Mammary epithelial cell (primary cell): ENCODE measurements around the gene PLA2G6.

ENCODE experiments used
- EZH2 ChIP-seq: IDR thresholded peaks from 2 replicates; pipeline ENCODE4 v1.6.1; 2012; ENCODE audit warnings: low read length, inconsistent platforms, borderline replicate concordance
- TF ChIP-seq, protein P1 (sequence below), 2 donors: IDR thresholded peaks in 1 of 2; conservative IDR thresholded peaks in 1 of 2; 2 replicates each; pipeline ENCODE4 v1.5.1; 2011 to 2012; ENCODE audit warnings: inconsistent platforms in 2 of 2, low read length in 2 of 2, mild to moderate bottlenecking in 2 of 2, control low read depth in 1 of 2, low read depth in 1 of 2; ENCODE audit not compliant: insufficient read depth in 1 of 2; ENCODE audit errors: extremely low read depth in 1 of 2

DNA sequence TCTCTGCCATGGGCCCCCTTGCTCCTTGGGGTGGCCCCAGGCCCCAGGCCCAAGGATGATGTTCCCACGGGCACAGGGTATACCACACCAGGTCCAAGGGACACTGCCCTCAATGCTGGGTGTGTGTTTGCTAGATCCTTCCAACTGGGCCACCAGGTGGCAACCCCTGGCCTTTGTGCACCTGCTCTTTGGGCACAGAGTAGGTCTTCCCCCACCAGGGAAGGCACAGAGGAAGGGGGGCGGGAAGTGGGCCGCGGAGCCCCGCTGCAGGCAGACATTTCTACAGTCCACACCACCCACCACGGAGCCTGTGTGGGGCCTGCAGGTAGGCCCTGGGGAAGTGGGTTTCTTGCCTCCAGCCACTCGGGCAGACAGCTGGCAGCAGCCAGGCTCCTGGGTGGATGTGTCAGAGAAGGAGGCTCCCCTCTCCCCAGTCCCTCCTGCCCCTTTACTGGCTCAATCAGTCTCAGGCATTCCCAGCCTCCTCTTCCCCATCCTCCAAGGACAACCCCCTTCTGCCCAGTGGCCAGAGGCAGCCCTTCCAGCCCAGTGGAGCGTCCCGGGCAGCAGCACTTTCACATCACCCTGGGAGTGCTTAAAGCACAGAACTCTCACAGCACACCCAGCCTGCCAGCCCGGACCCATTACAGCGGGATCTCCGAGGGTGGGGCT lies 41.8 kb upstream of the PLA2G6 start:
- TF ChIP-seq, protein P1, sequence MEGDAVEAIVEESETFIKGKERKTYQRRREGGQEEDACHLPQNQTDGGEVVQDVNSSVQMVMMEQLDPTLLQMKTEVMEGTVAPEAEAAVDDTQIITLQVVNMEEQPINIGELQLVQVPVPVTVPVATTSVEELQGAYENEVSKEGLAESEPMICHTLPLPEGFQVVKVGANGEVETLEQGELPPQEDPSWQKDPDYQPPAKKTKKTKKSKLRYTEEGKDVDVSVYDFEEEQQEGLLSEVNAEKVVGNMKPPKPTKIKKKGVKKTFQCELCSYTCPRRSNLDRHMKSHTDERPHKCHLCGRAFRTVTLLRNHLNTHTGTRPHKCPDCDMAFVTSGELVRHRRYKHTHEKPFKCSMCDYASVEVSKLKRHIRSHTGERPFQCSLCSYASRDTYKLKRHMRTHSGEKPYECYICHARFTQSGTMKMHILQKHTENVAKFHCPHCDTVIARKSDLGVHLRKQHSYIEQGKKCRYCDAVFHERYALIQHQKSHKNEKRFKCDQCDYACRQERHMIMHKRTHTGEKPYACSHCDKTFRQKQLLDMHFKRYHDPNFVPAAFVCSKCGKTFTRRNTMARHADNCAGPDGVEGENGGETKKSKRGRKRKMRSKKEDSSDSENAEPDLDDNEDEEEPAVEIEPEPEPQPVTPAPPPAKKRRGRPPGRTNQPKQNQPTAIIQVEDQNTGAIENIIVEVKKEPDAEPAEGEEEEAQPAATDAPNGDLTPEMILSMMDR (conservative IDR thresholded peaks at IDR 0.05 in 1 of 2, IDR thresholded peaks at IDR 0.05 in 1 of 2; ENCODE audit: extremely low read depth in 1 of 2, insufficient read depth in 1 of 2, low read depth in 1 of 2, low read length in 2 of 2) = peak; percentile 1 to 13
- TF ChIP-seq EZH2 = no peak
